Erythroblast (primary cell): ENCODE results near the gene SNCAIP.

Experiments used
- DNase-seq, 2 experiments: peaks; one replicate each; lab custom pipeline; 2025; lab: John Stamatoyannopoulos, UW
- GATA1 ChIP-seq: IDR thresholded peaks from 2 replicates; pipeline ENCODE4 v1.6.1; 2011; ENCODE audit warnings: low read depth, mild to moderate bottlenecking, control low read depth, low read length, moderate library complexity
- POLR2A ChIP-seq: IDR thresholded peaks from 2 replicates; pipeline ENCODE4 v1.6.1; 2011; ENCODE audit warnings: mild to moderate bottlenecking, low read length

SNCAIP gene

DNA sequence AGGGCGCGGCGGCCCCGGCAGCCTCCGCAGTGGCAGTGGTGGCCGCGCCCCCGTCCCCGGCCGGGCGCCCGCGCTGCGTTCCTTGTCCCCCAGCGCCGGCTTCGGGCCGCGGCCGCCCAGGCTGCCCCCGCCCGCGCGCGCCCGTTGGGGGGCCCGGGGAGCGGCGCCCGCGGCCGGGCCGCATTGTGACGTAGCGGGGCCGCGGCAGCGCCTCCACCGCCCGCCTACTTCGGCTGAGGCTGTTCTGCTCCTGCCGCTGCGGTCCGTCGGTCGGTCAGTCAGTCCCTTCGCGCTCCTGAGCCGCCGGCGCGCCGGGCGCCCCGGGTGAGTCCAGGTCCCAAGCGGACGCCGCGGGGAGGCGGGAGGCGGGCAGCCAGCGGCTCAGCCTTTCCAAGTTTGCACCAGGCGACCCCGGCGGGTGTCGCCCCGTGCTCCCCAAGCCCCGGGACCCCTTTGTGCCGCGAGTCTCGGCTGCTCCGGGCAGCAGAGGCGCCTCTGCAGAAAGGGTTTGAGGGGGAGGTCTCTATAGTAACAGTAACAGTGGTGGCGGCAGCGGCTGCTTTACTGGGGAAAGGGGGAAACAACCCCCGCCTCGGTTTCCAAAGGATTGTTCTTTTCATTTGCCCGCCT, at the start of gene SNCAIP:
TSS of gene SNCAIP (plus strand) at position 277 of the 630 bp plus-strand sequence. CDS start 78,898 bp downstream, outside the sequence.
- DNase-seq: peak; percentile 50 to 60
- TF ChIP-seq GATA1 (no peak), POLR2A (no peak)

DNA sequence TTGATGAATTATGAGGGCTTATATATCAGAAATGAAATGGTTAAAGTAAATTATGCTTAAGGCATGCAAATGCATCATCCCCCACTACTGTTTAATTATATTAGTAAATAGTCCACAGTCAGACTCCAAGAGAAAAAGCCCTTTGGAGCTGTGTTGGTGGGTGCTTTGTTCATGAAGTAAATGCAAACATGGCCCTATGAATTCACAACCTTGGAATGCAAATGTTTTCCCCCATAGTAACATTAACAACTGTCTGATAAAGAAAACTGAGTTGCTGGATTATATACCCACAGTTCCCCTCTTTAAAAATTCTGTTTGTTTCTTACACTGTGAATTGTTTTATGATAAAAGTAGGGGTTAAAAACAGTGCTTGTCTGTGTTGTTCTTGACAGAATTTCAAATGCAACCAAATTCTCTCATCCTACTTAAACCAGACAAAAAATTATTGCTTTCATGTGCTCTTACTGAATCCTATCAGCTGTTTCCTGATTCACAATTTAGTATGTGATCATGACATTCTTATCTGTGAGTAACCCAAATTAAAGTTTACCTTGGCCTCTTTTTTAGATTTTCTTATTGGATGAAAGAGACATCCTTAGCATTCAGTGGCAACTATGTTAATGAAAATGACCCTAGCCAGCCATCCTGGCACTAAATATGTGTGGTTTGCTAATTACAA, 48.5 kb upstream of the SNCAIP start:
- no peak for TF ChIP-seq POLR2A
- DNase-seq: no peak

DNA sequence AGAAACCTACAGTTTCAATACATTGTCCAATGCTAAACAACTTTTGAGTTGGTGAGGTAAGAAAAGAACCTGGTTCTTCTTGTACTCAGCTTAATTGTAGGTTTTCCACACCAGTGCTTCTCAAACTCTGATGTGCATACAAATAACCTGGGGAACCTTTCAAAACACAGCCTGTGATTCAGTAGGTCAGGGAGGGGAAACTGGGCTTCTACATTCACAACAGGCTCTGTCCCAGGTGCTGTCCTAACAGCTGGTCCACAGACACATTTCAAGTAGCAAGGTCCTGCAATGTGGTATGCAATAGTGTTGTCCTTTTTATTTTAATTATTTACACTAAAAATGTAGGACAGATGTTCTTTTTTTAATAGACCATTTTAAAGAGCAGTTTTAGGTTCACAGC, 47.4 kb upstream of the SNCAIP start:
- TF ChIP-seq POLR2A: no peak
- no peak for TF ChIP-seq GATA1
- DNase-seq: no peak

DNA sequence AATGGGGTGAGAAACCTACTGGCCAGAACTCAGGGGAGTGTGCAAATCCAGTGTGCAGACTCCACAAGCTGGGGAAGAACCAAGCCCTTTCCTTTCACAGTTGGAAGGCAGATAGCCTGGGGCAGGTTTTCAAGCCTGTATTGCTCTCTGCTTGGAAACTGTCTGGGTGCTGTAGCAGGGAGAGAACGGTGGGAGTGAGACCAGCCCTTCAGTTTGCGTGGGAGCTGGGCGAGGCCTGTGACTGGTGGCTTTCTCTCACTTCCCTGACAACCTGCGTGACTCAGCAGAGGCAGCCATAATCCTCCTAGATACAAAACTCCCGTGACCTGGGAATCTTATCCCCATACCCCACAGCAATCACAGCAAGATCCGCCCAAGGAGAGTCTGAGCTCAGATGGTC, 44.9 kb upstream of the SNCAIP start:
- no peak for TF ChIP-seq GATA1
- no peak for TF ChIP-seq POLR2A
- DNase-seq: no peak

DNA sequence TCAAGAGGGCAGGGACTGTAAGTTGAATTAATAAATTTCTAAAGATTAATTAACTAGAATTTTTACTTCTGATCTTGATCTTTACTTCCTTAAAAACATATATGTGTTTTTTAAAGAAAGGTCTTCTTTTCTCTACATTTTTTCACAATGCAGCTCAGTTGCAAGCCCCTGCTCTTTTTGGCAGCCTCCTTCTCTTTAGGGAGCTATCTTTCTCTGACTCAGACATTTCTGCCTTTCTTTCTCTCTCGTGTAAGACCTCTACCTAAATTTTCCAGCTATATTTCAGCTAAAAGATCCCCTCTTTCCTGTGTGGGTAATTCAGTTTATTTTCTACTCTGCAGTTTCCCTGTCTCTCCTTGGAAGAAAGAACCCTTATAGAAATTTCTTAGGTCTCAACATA, 38.3 kb upstream of the SNCAIP start:
- TF ChIP-seq GATA1 (no peak), POLR2A (no peak)
- DNase-seq: no peak

DNA sequence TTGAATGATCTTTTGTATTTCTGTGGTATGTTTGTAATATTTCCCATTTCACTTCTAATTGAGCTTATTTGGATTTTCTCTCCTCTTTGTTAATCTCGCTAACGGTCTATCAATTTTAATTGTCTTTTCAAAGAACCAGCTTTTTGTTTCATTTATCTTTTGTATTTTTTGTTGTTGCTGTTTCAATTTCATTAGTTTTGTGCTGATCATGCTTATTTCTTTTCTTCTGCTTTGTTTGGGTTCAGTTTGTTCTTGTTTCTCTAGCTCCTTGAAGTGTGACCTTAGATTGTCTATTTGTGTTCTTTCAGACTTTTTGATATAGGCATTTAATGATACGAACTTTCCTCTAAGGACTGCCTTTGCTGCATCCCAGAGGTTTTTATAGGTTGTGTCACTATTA, 28.4 kb upstream of the SNCAIP start:
- TF ChIP-seq POLR2A: no peak
- no peak for TF ChIP-seq GATA1
- no peak for DNase-seq

DNA sequence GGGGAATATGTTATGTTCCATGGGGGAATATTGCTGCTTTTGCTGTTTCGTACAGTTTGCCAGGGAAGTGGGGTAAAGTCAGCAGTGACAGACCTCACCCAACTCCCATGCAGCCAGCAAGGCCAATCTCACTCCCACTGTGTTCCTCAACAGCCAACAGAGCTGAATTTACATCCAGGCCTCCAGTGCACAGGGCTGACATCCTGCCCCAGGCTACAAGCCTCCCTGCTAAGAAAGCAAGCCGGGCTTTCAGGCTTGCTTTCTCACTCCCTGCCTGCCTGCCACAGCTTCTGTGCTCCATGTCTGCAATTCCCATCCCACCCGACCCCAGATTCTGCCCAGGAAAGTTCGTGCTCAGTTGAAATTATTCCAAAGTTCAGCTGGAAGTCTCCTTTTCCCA, 25.5 kb upstream of the SNCAIP start:
- TF ChIP-seq GATA1 (no peak), POLR2A (no peak)

DNA sequence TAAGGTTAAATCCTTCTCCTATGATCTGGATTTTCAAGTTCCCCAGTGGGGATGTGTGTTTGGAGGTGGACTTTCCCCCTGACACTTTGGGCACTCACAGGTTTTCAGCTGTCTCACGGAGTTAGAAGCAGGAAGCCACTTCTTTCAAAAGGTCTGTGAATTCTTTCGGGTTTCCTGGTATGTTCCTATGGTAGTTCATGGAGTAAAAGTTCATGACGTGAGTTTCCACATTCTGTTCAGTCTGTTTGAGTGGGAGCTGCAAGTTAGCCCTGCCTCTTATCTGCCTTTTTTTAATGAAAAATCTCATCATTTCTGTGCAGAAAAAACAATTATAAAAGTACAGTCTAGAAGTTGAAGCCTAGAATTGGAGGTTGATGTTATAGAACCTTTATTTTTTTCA, 24.9 kb upstream of the SNCAIP start:
- DNase-seq: no peak
- TF ChIP-seq POLR2A (no peak), GATA1 (no peak)

More for the DNA sequence above, 25.5 kb upstream of the SNCAIP start:
- no peak for DNase-seq

DNA sequence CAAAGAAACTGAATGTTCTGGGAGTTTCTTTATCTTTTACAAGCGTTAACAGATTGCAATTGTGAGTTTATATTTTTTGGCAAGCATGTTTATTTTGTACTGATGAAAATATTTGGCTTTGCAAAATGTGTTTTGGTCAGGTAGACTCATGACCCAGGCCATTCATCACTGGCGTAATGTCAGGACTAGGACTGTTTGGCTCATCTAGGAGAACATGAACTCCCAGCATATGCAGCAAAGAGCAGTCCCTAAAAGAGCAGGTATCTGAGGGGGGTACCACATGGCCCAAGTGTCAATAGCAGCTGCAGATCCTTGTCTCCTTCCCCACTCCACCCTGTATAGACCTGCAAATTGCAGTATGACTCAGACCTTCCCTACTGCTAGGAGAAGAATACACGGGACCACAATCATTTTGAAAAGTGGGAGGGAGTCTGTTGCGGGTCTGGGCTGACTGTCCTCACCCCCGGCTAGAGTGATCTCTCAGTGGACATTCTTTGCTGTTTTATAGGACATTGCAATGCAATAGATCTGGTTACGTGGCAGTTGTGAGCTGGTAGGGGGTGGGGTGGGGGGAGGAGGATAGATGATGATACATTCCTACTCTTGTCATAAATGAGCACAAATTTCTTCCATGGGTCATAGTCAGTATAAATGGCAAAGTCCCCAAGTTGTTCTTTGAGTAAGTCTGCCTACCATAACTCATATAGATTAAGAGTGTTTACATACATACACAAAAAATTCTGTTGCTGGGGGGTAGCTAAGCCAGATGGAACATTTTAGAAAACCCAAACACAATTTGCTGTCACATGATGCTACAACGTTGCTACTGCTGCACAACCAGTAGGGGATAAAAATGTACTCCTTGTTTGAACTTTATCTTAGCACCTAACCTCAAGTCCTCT, 20.8 kb upstream of the SNCAIP start:
- DNase-seq: no peak
- no peak for TF ChIP-seq GATA1
- no peak for TF ChIP-seq POLR2A

DNA sequence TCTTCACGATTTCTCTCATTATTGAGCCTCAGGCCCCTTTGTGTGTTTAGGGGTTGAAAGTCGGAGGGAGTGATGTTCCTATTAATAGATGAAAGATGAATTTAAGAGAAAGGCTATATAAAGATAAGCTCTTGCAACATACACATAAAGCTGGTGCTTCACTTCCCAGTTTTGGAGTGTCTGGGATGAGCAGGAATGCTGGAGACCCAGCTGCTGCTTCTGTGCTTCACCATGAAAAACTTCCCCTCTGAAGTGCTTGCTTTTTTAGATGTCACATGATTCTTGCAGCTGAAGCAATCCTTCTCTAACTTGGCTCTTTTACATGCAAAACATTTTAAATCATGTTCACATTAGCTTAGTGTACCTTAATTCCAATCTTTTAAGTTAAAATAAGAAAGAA, 19.7 kb upstream of the SNCAIP start:
- no peak for DNase-seq
- no peak for TF ChIP-seq GATA1
- no peak for TF ChIP-seq POLR2A

DNA sequence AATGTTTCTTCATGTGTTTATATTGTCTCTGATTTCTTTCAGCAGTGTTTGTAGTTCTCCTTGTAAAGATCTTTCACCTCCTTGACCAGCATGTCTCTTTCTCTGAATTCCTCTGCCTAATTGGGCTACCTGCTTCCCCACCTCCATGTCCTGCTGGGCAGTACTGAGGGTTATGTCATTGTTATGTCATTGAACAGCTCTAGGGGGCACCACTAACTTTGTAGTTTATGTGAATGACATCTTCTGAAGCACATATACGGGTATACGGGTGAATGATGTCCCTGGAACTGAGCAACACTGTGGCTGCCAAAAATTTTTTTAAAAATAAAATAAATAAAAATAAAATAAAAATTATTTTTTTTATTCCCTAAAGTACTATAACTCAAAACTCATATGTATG, 16.9 kb upstream of the SNCAIP start:
- TF ChIP-seq GATA1 (no peak), POLR2A (no peak)
- peak; percentile 35 to 44 for DNase-seq

DNA sequence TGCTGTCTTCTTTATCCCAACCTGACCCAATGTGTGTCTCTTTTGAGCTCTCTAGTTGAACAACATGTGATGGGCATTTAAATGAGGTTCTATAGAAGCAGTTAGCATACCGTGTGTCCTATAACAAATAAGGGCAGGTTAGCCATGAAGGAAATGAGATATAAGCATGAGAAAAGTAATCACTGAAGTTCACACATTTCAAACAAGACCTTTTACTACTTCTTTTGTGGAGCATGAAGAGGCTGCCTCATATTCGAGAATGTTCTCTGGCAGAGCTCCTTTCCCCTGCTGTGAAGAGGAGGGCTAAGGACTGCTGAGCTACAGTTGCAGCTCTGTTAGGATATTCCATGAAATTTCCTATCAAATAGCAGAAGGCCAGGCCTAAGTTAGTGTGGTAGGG, 15.2 kb upstream of the SNCAIP start:
- DNase-seq: no peak
- TF ChIP-seq GATA1 (no peak), POLR2A (no peak)

DNA sequence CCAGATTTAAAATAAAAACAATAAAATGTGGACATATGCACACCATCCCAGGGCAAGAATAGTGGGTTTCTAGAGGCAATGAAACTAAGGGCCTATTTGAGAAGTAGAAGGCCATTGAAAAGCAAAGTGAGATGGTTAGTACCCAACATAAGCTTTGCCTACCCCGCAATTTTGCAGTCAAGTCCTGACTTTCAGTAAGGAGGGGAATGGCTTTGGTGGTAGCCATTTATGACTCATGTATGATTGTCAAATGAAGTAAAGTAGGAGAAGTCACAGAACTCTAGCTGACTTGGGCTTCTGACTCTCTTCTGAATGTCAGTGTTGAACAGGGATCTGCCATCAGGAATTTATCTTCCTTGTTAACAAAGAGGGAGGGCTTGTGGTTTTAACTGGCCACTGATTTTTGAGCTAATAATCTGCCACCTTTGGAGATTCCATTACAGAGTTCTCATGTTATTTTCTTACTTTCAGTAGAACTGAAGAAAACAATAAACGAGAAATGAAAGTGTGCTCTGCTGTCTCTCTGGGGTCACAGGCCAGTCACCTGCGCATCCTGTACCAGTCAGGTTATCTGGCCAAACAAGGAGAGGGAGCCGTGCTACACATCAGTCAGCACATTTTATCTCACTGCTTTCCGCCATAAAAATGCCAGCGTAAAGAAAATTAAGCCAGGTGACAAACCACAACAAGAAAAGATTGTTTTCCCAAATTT, 14.3 kb upstream of the SNCAIP start:
- TF ChIP-seq GATA1: no peak
- TF ChIP-seq POLR2A: no peak
- DNase-seq: no peak

DNA sequence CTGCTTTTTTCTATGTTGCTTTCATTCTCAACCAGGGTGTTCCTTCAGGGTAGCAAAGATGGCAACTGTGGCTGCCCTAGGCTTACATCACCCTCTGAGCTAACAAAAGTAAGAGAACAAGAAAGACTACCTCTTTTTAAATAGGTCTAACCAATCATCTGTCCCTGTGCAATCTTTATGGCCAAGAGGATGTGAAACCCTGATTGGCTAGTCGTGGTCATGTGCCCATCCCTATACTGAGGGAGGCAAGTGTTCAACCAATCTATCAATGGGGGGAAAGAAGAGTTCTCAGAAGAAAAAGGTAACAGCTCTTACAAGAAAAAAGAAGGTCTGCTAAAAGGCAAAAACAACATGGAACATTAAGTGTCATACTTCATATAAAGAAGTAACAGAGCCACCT, 11.7 kb upstream of the SNCAIP start:
- no peak for TF ChIP-seq GATA1
- TF ChIP-seq POLR2A: no peak
- peak in 1 of 2 experiments; percentile 2 for DNase-seq

DNA sequence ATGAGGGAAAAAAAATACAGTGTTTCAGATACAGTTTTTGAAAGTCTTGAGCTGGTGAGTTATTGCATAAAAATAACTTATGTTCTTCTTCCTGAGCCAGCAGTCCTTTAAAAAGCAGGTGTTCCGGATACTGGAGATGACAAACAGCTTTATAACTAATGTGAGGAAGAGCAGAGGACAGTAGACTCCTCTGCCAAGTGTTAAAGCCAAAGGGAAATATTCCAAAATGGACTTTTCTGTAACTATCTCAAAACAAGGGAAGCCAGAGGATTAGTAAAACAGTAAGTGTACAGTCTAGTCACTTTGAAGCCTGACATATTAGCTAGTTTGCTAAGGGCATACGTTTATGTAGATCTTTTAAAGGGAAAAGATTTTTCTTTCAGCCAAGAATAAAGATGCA, 11.0 kb upstream of the SNCAIP start:
- DNase-seq: no peak
- TF ChIP-seq POLR2A: no peak
